ENCODE measurements around the gene DIS3L2.

GRCh38 chr2:232365621-232366321 lies 404.3 kb downstream of the DIS3L2 start:
- TF ChIP-seq CTCF (IDR thresholded peaks at IDR 0.05 in 4 of 5, conservative IDR thresholded peaks at IDR 0.05 in 1 of 5): no peak
- TF ChIP-seq POLR2A (IDR thresholded peaks at IDR 0.05): no peak

Data from gastrocnemius medialis (tissue), 4 donors.